Hepatocyte (in vitro differentiated cells): Measurements from ENCODE around the gene KRT86.

Source experiments
- CTCF ChIP-seq: fragments of 200-600 bp; sonication (generic); IDR thresholded peaks from 2 replicates; pipeline ENCODE4 v1.5.1; 2016; ENCODE audit warnings: antibody characterized with exemption, mild to moderate bottlenecking; ENCODE audit not compliant: poor library complexity
- EZH2 ChIP-seq: fragments of 200-600 bp; sonication (generic); IDR thresholded peaks from 2 replicates; pipeline ENCODE4 v1.6.1; 2016; ENCODE audit warnings: antibody characterized with exemption, mild to moderate bottlenecking, borderline replicate concordance
- EZH2phosphoT487 ChIP-seq: fragments of 200-600 bp; sonication (generic); IDR thresholded peaks from one replicate; pipeline ENCODE4 v1.6.1; 2018; ENCODE audit warnings: antibody characterized with exemption, mild to moderate bottlenecking, low read depth, moderate library complexity; ENCODE audit not compliant: unreplicated experiment, severe bottlenecking

GRCh38 chr12:52244615-52244994 lies 29.8 kb upstream of the KRT86 start:
- TF ChIP-seq CTCF (no peak), EZH2phosphoT487 (no peak), EZH2 (no peak)
